Hypothalamus (tissue), 51 donors: Measurements from ENCODE around the gene MPL.
A peak's percentile ranks its signal among the peaks of the same experiment; 100 is the strongest.

Source experiments
- DNase-seq, 51 donors: peaks; one replicate each; lab custom pipeline; 2025; lab: John Stamatoyannopoulos, UW

MPL gene

GRCh38 chr1:43305926-43306687, 31.5 kb upstream of the MPL start:
- no peak for DNase-seq

DNA sequence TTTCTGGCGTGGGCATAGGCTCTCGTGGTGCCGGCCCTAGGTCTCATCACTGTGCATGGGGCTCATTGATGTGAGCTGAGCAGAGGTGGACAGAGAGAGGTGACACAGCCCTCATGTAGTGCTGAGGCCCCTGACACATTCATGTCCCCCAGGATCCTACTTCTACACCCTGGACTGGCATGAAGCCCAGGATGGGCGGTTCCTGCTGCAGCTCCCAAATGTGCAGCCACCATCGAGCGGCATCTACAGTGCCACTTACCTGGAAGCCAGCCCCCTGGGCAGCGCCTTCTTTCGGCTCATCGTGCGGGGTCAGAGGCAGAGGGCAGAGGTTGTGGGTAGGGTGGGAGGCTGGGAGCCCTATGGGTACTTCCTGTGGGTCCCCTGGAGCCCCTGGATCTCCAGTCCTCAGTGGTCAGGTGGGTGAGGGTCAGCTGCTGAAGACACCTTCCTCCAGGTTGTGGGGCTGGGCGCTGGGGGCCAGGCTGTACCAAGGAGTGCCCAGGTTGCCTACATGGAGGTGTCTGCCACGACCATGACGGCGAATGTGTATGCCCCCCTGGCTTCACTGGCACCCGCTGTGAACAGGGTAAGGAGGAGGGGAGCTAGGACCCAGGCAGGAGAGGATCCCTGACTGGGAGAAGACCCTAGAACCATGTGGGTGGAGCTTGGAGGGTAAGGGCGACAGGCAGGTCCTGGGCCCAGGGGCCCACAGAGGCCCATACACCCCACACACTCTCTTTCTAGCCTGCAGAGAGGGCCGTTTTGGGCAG, 30.7 kb upstream of the MPL start:
- DNase-seq, result no peak

DNA sequence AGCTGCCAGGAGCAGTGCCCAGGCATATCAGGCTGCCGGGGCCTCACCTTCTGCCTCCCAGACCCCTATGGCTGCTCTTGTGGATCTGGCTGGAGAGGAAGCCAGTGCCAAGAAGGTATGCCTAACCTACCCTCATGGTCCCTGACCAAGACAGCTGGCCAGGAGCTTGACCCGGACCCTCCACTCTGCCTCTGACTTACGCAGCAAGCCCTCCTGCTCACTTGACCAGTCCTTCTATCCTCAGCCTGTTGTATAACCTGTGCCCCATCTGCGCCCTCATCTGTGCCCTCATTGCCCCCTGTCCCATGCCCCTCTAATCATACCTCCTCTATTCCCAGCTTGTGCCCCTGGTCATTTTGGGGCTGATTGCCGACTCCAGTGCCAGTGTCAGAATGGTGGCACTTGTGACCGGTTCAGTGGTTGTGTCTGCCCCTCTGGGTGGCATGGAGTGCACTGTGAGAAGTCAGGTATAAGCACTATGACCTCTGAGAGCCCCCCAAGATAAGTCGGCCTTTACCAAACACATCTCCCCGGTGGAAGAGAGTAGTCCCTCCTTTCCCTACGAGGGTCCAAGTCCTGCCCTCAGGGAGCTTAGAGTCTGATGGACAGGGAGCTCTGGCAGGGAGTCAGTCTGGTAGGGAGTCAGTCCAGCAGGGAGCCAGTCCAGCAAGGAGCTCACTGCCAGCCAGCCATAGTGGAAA, 30.0 kb upstream of the MPL start:
- DNase-seq, result no peak

- no peak for DNase-seq
Observed at GRCh38 chr1:43308635-43309404, 28.8 kb upstream of the MPL start.

GRCh38 chr1:43309405-43310025, 28.1 kb upstream of the MPL start:
- no peak for DNase-seq

DNA sequence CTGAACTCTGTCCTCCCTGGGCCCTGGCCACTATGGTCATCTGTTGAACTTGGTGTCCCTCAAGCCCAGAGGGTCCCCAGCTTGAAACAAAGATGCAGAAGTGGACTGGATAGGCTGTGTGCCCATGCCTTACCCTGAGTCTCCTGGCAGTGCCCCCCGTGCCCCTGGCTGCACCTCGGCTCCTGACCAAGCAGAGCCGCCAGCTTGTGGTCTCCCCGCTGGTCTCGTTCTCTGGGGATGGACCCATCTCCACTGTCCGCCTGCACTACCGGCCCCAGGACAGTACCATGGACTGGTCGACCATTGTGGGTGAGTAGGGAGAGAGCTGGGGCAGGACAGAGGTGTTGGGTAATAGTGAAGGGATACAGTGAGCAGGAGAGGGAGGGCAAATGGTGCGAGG, 26.1 kb upstream of the MPL start:
- no peak for DNase-seq

- DNase-seq, result no peak
Observed at GRCh38 chr1:43312212-43312623, 25.4 kb upstream of the MPL start.

GRCh38 chr1:43312663-43313515, 24.7 kb upstream of the MPL start:
- no peak for DNase-seq

- no peak for DNase-seq
Observed at GRCh38 chr1:43313771-43314170, 23.8 kb upstream of the MPL start.

GRCh38 chr1:43314233-43314632, 23.4 kb upstream of the MPL start:
- no peak for DNase-seq

DNA sequence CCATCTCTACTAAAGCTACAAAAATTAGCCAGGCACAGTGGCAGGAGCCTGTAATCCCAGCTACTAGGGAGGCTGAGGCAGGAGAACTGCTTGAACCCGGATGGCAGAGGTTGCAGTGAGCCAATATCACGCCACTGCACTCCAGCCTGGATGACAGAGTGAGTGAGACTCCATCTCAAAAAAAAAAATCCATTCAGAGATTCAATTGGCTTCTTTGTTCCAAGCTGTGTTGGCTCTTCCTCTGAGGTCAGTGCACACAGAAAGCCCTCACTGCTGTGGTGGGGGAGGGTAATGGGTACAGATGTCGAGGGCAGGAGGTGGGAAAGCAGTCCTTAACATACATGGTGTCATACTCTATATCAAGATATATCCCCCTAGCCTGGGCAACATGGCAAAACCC, 22.1 kb upstream of the MPL start:
- DNase-seq, result peak in 18 of 51 donors; percentile 16 to 67 (median 36)

DNA sequence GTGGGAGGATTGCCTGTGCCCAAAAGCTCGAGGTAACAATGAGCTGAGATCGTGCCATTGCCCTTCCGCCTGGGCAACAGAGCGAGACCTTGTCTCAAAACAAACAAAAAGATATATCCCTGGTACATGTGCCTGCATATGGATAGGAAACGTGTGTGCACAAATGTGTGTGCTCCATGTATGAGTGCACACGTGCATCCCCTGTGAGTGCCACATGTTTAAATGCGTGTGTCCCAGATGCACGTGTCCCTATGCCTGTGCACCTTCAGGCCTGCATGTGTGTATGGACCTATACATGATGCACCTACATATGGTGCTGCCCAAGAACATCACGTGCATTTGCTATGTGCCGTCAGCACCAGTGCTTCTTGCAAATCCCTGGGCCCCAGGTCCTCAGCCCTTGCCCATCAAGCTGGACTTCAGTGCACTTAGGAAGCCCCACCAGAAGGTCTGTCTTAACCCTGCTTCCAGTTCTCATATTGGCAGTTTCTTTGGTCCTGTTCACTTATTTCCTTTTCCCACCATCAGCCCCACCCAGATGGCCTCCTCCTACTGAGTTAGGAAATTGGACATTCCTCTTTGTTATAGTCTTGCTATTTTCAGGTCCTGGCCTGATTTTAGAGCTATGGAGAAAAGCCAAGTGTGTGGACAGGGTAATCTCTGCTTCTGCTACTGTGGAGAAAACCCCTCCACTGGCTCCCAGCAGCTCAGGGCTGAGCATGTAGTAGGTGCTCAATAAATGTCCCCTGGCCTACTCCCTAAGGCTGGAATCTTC, 21.5 kb upstream of the MPL start:
- no peak for DNase-seq

- no peak for DNase-seq
Observed at GRCh38 chr1:43316738-43317520, 20.7 kb upstream of the MPL start.

DNA sequence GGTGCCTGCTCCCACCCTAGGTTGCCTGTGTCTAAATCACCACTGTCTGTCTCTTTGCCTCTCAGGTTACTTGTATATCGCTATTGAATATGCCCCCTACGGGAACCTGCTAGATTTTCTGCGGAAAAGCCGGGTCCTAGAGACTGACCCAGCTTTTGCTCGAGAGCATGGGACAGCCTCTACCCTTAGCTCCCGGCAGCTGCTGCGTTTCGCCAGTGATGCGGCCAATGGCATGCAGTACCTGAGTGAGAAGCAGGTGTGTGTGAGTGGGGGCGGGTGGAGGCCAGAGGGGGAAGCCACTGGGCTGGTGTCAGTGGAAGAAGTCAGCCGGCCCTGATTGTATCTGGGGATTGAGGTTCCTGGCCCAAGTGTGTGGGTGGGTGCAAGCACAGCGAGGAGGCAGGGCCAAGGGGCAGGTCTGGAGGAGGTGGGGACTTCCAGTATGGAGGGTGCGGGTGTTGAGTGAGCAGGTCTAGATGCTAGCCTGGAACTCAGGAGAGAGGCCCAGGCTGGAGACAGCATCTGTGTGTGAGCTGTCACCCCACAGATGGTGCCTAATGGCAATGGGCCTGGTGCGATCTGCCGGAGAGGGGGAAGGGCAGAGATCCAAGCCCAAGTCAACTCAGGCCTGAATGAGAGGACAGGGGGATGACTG, 19.7 kb upstream of the MPL start:
- peak in 32 of 51 donors; percentile 5 to 77 (median 54) for DNase-seq

DNA sequence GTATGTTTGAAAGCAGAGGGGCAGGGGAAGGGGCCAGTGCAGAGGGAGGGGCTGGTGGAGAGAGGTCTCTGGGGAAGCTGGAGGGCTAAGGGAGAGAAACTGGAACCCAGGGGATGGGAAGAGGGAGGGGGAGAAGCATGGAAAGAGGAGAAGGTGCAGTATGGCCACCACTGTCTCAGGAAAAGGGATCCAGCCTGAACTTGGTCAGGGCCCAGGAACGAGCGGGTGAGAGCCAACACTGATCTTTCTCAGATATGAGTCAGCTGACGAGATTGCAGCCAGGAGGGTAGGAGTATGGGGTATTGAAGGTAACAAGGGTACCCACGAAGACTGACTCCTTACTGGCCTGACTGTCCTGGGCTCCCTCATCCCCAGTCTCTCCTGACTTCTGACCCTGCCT, 18.8 kb upstream of the MPL start:
- DNase-seq, result no peak

DNA sequence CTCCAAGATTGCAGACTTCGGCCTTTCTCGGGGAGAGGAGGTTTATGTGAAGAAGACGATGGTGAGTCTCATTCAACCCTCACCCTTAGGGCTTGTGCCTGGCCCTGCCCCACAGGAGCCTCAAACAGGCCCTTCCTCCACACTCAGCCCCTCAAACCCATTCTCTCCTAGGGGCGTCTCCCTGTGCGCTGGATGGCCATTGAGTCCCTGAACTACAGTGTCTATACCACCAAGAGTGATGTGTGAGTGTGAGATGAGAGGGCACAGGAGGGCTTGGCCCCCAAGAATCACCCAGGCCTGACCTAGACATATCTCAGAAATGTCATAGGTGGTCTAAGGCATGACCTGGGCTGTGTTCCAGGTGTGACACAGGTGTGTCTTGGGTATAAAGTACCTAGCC, 18.3 kb upstream of the MPL start:
- no peak for DNase-seq

- no peak for DNase-seq
Observed at GRCh38 chr1:43319766-43320165, 17.9 kb upstream of the MPL start.
